Measurements from ENCODE around the gene UBE2S. TPM values are rescaled to one million over a fixed set of nuclear protein-coding genes. Genes with fewer than 3 reads are reported as not detected.

The UBE2S gene
- total RNA-seq, 2 donors from 2014 or later, result 16.3 to 17.9 TPM

Other genes starting within 250 kb of the UBE2S start
- gene DNAAF3, start 241.2 kb downstream of the UBE2S start, total RNA-seq, result not detected
- not detected for gene SYT5, start 227.5 kb downstream of the UBE2S start, total RNA-seq
- gene PTPRH, start 198.3 kb downstream of the UBE2S start, total RNA-seq, result 1 to 10 TPM in 1 of 2 donors, under 1 TPM in 1; 0.14 to 1.1 TPM
- gene TMEM86B, start 179.0 kb downstream of the UBE2S start, total RNA-seq, result 1 to 10 TPM; 2.4 to 4.8 TPM
- 10 to 100 TPM; 46.7 to 52.3 TPM for gene PPP6R1, start 148.8 kb downstream of the UBE2S start, total RNA-seq
- 10 to 100 TPM; 26.8 to 26.9 TPM for gene HSPBP1, start 127.7 kb downstream of the UBE2S start, total RNA-seq
- gene BRSK1, start 123.8 kb downstream of the UBE2S start, total RNA-seq, result 10 to 100 TPM; 10.8 to 16.7 TPM
- gene TMEM150B, start 82.4 kb downstream of the UBE2S start, total RNA-seq, result 1 to 10 TPM in 1 of 2 donors, not detected in 1; 6.8 TPM
- gene KMT5C, start 67.9 kb downstream of the UBE2S start, total RNA-seq, result 10 to 100 TPM; 10.2 to 25.2 TPM
- gene COX6B2, start 53.1 kb downstream of the UBE2S start, total RNA-seq, result not detected
- gene GARIN5B, start 44.5 kb downstream of the UBE2S start, total RNA-seq, result not detected
- gene IL11, start 37.3 kb downstream of the UBE2S start, total RNA-seq, result under 1 TPM in 1 of 2 donors, not detected in 1; 0.92 TPM
- gene TMEM190, start 31.0 kb downstream of the UBE2S start, total RNA-seq, result not detected
- gene TMEM238, start 23.5 kb downstream of the UBE2S start, total RNA-seq, result 1 to 10 TPM in 1 of 2 donors, not detected in 1; 4.2 TPM
- 100 to 1,000 TPM; 175 to 274 TPM for gene RPL28, start 21.9 kb downstream of the UBE2S start, total RNA-seq
- not detected for gene SHISA7, start 35.5 kb upstream of the UBE2S start, total RNA-seq
- 10 to 100 TPM; 18.8 to 27.4 TPM for gene ISOC2, start 53.9 kb upstream of the UBE2S start, total RNA-seq
- gene C19orf85, start 57.0 kb upstream of the UBE2S start, total RNA-seq, result not detected
- gene ZNF628, start 68.8 kb upstream of the UBE2S start, total RNA-seq, result 1 to 10 TPM; 3.5 to 7.2 TPM
- gene NAT14, start 77.4 kb upstream of the UBE2S start, total RNA-seq, result 1 to 10 TPM; 3.4 to 3.8 TPM
- 10 to 100 TPM in 1 of 2 donors, 1 to 10 TPM in 1; 4.3 to 58.3 TPM for gene SSC5D, start 80.6 kb upstream of the UBE2S start, total RNA-seq
- not detected for gene SBK2, start 129.3 kb upstream of the UBE2S start, total RNA-seq
- not detected for gene SBK3, start 137.8 kb upstream of the UBE2S start, total RNA-seq
- 1 to 10 TPM; 2.4 to 3.9 TPM for gene ZNF579, start 173.1 kb upstream of the UBE2S start, total RNA-seq
- gene FIZ1, start 191.7 kb upstream of the UBE2S start, total RNA-seq, result 10 to 100 TPM in 1 of 2 donors, 1 to 10 TPM in 1; 9.5 to 17.3 TPM
- 10 to 100 TPM; 21.7 to 26.4 TPM for gene ZNF524, start 192.5 kb upstream of the UBE2S start, total RNA-seq
- 10 to 100 TPM; 11.9 to 14.5 TPM for gene ZNF865, start 197.9 kb upstream of the UBE2S start, total RNA-seq
- gene ZNF784, start 216.8 kb upstream of the UBE2S start, total RNA-seq, result 10 to 100 TPM in 1 of 2 donors, 1 to 10 TPM in 1; 8.5 to 13.0 TPM
- gene ZNF580, start 233.2 kb upstream of the UBE2S start, total RNA-seq, result 10 to 100 TPM; 46.0 to 65.5 TPM
- 10 to 100 TPM in 1 of 2 donors, 1 to 10 TPM in 1; 6.7 to 23.8 TPM for gene ZNF581, start 235.9 kb upstream of the UBE2S start, total RNA-seq
- gene CCDC106, start 240.4 kb upstream of the UBE2S start, total RNA-seq, result 10 to 100 TPM; 10.5 to 14.8 TPM
- 100 to 1,000 TPM in 1 of 2 donors, 10 to 100 TPM in 1; 77.3 to 106 TPM for gene U2AF2, start 247.2 kb upstream of the UBE2S start, total RNA-seq

All from thoracic aorta (tissue), 2 donors.